ENCODE measurements around the gene ANKMY1. TPM values are rescaled to one million over a fixed set of nuclear protein-coding genes. Genes with fewer than 3 reads are reported as not detected.
"Not testable (repeated sequence)": the region's sequence is repeated elsewhere in the genome, so short reads cannot be mapped to it uniquely, and the experiment has no call there.

The ANKMY1 gene
- total RNA-seq, 2 experiments from 2014 or later = 28.2 to 31.5 TPM

DNA sequence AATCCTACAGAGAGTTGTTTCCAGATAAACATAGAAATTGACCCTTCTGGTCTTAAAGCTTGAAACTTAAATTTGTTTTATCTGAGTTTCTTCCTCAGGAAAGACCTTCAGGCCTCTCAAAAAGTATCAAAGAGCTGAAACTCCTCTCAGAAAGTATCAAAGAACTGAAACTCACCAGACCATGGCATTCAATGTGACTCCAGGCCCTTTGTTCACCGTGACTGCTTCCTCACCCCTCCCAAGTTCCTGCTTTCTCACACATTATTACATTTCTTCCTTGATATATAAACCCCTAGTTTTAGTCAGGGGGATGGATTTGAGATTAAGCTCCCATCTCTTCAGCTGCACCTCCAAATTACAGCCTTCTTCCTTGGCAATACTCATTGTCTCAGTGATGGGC is 6.0 kb downstream of the ANKMY1 start:
- Mint-ChIP-seq H3K27me3 (no peaks in the 10 kb centered on the region), H3K4me1 (peaks cover 5% of the 10 kb centered on the region), H3K27ac (no peak overlapping the region), H3K4me3 (no peak overlapping the region), H3K9me3 (peaks cover 6% of the 10 kb centered on the region), H3K36me3 (ENCODE audit: low read depth) (peaks cover 49% of the 10 kb centered on the region)
- ChIA-PET POLR2A (interaction anchor here (1.6 to 1.7 kb wide), 2 partner anchors 9 to 14 kb away, joined by 4 to 7 read pairs; partner anchors contain the start of gene DUSP28), CTCF (interaction anchor here (0.8 to 2.2 kb wide), 2 partner anchors 14 to 38 kb away, joined by 3 to 8 read pairs; no protein-coding TSS in a partner anchor)
- no peak for DNase-seq

DNA sequence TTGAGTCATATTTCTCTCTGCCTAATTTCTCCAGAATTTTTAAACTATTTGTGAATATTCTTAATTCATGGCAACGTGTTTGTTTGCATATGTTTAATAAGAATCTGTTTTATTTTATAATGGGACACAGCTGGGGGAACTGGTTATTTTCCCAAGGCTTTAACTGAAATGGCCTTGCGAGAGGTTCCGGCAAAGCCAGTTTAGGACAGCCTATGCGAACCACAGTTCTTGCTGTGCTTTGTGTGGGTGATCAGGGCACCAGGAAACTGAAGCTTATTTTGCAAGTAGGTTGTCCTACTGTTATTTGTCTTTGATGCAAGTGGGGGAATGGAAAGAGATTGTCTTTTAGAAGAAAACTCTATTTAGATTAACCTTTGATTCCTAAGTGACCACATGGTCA is 6.5 kb downstream of the ANKMY1 start:
- CTCF ChIA-PET = interaction anchor here (2.2 kb wide), 1 partner anchor 37 kb away, joined by 8 read pairs; no protein-coding TSS in a partner anchor
- H3K9me3 Mint-ChIP-seq = peaks cover 6% of the 10 kb centered on the region
- no peak overlapping the region for H3K27ac Mint-ChIP-seq
- peaks cover 48% of the 10 kb centered on the region for H3K36me3 Mint-ChIP-seq (ENCODE audit: low read depth)
- H3K27me3 Mint-ChIP-seq = no peaks in the 10 kb centered on the region
- H3K4me1 Mint-ChIP-seq = no peaks in the 10 kb centered on the region
- H3K4me3 Mint-ChIP-seq = no peak overlapping the region
- POLR2A ChIA-PET = interaction anchor here (1.6 to 1.7 kb wide), 2 partner anchors 9 to 14 kb away, joined by 4 to 7 read pairs; partner anchors contain the start of gene DUSP28
- no peak for DNase-seq

DNA sequence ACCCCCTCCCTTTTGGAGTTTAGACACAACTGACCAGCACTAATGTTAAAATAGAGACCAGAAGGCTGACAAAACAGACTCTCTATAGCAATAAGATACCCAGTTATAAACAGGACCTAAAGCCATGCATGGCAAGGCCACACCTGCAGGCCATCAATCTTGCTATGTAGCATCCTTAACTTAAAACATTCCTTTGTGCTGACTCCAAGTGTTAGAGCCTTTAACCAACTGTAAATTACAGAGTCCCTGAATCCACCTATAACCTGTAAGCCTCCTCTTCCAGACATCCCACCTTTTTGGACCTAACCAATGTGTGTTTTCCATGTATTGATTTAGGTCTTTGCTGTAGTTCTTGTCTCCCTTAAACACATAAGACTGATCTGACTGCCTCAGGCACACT is 17.9 kb downstream of the ANKMY1 start:
- no peak for DNase-seq
- Mint-ChIP-seq H3K4me3 (no peak overlapping the region), H3K4me1 (no peaks in the 10 kb centered on the region), H3K9me3 (peaks cover 6% of the 10 kb centered on the region), H3K36me3 (ENCODE audit: low read depth) (peaks cover 54% of the 10 kb centered on the region), H3K27me3 (no peaks in the 10 kb centered on the region), H3K27ac (no peak overlapping the region)
- POLR2A ChIA-PET = no interaction called here
- CTCF ChIA-PET = no interaction called here

DNA sequence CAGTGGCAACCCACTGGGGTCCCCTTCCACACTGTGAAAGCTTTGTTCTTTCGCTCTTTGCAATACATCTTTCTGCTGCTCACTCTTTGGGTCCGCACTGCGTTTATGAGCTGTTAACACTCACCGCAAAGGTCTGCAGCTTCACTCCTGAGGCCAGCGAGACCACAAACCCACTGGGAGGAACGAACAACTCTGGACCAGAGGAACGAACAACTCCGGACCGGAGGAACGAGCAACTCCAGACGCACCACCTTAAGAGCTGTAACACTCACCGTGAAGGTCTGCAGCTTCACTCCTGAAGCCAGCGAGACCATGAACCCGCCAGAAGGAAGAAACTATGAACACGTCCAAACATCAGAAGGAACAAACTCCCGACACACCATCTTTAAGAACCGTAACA is 18.7 kb downstream of the ANKMY1 start:
- H3K4me1 Mint-ChIP-seq, DNase-seq, POLR2A ChIA-PET, H3K27ac Mint-ChIP-seq, H3K4me3 Mint-ChIP-seq, H3K27me3 Mint-ChIP-seq, H3K9me3 Mint-ChIP-seq: not testable (repeated sequence)
- H3K36me3 Mint-ChIP-seq (ENCODE audit: low read depth) = peaks cover 57% of the 10 kb centered on the region
- CTCF ChIA-PET = interaction anchor here (1.1 kb wide), 1 partner anchor 18 kb away, joined by 5 read pairs; no protein-coding TSS in a partner anchor

DNA sequence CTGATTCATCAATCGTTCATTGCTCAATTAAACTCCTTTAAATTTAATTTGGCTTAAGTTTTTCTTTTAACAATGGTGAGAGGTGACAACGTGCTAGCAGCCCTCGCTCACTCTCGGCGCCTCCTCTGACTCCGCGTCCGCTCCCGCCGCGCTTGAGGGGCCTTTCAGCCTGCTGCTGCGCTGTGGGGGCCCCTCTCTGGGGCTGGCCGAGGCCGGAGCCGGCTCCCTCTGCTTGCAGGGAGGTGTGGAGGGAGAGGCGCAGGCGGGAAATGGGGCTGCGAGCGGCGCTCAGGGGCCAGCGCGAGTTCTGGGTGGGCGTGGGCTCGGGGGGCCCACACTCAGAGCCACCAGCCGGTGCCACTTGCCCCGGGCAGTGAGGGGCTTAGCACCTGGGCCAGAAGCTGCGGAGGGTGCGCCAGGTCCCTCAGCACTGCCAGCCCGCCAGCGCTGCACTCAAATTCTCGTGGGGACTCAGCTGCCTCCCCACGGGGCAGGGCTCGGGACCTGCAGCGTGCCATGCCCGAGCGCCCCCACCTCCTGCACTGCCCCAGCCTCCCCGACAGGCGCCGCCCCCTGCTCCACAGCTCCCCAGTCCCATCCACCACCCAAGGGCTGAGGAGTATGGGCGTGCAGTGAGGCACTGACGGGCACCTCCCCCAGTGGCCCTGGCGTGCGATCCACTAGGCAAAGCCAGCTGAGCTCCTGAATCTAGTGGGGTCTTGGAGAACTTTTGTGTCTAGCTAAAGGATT is 19.6 kb downstream of the ANKMY1 start:
- CTCF ChIA-PET = interaction anchor here (1.1 kb wide), 1 partner anchor 18 kb away, joined by 5 read pairs; no protein-coding TSS in a partner anchor
- no peak for DNase-seq
- no peaks in the 10 kb centered on the region for H3K27me3 Mint-ChIP-seq
- H3K36me3 Mint-ChIP-seq (ENCODE audit: low read depth) = peaks cover 60% of the 10 kb centered on the region
- peaks cover 11% of the 10 kb centered on the region for H3K9me3 Mint-ChIP-seq
- no peak overlapping the region for H3K4me3 Mint-ChIP-seq
- H3K4me1 Mint-ChIP-seq = no peaks in the 10 kb centered on the region
- no peak overlapping the region for H3K27ac Mint-ChIP-seq
- POLR2A ChIA-PET = no interaction called here

DNA sequence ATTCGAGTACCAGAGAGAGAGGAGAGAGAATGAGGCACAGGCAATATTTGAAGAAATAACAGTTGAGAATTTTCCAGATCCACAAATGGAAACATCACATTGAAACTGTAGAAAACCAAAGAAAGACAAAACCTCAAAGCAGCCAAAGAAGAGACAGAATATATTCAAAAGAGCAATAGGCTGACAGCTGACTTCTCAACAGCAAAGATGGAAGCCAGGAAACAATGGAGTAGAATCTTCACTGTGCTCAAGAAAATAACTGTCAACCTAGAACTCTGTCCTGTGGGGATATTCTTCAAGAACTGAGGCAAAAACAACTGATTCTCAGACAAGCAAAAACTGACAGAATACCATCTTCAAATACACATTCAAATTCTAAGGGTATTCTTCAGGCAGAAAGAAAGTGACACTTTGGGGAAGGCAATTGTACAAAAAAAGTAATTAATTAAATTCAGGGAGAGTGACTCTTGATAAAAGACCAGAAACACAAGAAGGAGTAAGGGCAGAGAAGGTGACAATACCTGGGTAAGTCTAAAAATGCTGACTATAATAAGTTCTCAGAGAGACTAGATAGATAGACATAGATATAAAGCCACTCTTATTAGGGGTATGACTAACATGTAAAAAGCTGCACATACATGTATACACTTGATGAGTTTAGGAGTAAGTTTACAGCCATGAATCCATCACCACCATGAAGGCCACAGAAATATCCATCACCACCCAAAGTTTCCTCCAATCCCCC is 25.6 kb downstream of the ANKMY1 start:
- H3K27ac Mint-ChIP-seq = no peak overlapping the region
- ChIA-PET CTCF (interaction anchor here (0.7 kb wide), 1 partner anchor 18 kb away, joined by 3 read pairs; no protein-coding TSS in a partner anchor), POLR2A (no interaction called here)
- H3K9me3 Mint-ChIP-seq = peaks cover 38% of the 10 kb centered on the region
- no peaks in the 10 kb centered on the region for H3K27me3 Mint-ChIP-seq
- H3K4me3 Mint-ChIP-seq = no peak overlapping the region
- peaks cover 76% of the 10 kb centered on the region for H3K36me3 Mint-ChIP-seq (ENCODE audit: low read depth)
- H3K4me1 Mint-ChIP-seq = no peaks in the 10 kb centered on the region
- no peak for DNase-seq

DNA sequence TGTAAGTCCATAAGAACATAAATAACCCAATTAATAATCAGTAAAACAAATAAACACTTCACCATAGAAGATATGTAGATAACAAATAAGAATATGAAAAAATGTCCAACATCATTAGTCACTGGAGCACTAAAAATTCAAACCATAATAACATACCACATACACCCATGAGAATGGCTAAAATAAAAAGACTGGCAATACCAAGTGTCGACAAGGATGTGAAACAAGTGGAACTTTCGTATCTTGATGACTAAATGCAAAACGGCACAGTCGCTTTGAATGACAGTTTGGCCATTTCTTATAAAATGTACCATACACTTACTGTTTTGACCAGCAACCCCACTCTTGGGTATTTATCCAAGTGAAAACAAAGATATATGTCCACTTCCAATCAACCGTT is 26.8 kb downstream of the ANKMY1 start:
- H3K36me3 Mint-ChIP-seq (ENCODE audit: low read depth) = peaks cover 82% of the 10 kb centered on the region
- no peaks in the 10 kb centered on the region for H3K4me1 Mint-ChIP-seq
- peaks cover 47% of the 10 kb centered on the region for H3K9me3 Mint-ChIP-seq
- CTCF ChIA-PET = no interaction called here
- no peak overlapping the region for H3K4me3 Mint-ChIP-seq
- POLR2A ChIA-PET = no interaction called here
- no peak for DNase-seq
- H3K27me3 Mint-ChIP-seq = no peaks in the 10 kb centered on the region
- no peak overlapping the region for H3K27ac Mint-ChIP-seq

DNA sequence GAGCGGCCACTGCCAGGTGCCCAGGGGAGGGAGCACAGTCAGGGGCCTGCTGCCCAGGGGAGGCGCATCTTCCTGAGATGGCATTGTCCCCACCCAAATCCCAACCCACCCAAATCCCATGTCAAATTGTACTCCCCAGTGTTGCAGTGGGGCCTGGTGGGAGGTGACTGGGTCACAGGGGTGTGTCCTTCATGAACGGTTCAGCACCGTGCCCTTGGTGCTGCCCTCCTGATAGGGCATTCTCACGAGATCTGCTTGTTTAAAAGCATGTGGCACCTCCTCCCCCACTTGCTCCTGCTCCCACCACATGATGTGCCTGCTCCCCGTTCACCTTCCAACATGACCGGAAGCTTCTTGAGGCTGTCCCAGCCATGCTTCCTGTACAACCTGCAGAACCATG is 27.6 kb downstream of the ANKMY1 start:
- Mint-ChIP-seq H3K4me1 (no peaks in the 10 kb centered on the region), H3K27me3 (no peaks in the 10 kb centered on the region), H3K9me3 (peaks cover 54% of the 10 kb centered on the region), H3K36me3 (ENCODE audit: low read depth) (peaks cover 86% of the 10 kb centered on the region), H3K27ac (no peak overlapping the region), H3K4me3 (no peak overlapping the region)
- ChIA-PET CTCF (no interaction called here), POLR2A (no interaction called here)
- DNase-seq = no peak

DNA sequence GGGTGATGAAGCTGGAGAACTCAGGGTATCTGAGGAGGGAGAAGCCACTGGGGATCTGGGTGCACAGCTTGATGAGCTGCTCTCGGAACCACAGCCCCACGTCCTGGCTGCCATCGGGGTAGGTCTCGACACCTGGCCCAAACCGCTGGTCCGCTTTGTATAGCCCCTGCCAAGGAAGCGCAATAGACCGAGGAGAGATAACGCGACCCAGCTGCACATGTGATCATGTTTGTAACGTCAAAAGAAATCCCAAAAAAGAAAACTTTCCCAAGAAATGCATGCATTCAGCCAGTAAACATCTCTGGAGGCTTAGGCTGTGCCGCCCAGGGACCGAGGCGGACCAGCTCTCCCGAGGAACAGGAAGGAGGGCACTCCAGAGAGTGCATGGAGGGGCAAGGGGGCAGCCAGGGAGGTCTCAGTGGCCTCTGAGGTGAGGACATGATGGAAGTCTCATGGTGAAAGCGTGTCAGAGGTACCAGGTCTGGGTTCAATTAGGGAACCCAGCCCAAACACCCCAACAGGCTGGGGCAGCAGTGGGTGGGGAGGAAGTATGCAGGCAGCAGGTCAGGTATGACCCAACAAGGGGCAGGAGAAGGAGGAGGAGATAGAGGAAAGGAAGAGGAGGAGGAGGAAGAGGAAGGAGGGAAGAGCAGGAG is 28.3 kb downstream of the ANKMY1 start:
- H3K9me3 Mint-ChIP-seq = peaks cover 60% of the 10 kb centered on the region
- H3K4me1 Mint-ChIP-seq = no peaks in the 10 kb centered on the region
- no peaks in the 10 kb centered on the region for H3K27me3 Mint-ChIP-seq
- DNase-seq = no peak
- ChIA-PET POLR2A (no interaction called here), CTCF (no interaction called here)
- no peak overlapping the region for H3K4me3 Mint-ChIP-seq
- H3K27ac Mint-ChIP-seq = no peak overlapping the region
- H3K36me3 Mint-ChIP-seq (ENCODE audit: low read depth) = peaks cover 87% of the 10 kb centered on the region

DNA sequence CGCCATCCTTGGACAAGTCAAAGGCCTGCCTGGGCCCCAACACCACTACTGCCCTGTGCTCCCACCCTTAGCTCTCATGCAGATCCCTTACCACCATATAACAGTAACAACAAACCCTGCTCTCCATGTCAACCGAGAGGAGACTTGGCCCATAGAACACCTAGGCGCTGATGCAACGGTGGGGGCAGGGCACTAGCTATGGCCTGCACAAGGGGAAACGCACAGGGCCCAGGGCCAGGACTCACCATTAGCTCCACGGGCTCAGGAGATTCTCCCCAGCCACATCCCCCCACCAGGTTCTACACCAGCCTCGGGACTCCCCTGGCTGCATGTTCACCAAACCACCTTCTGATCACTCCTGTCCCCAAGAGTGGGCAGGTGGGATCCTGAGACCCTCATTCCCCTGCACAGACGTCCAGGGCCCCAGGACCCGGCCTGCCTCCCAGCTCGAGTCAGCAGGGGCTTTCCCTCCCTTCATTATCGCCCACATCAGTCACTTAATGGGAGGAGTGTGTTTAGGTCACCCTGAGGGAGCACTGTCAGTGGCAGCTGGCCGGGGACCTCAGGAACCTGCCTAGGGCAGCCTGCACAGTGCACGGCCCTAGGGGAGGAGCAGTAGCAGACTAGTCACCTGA is 29.3 kb downstream of the ANKMY1 start:
- Mint-ChIP-seq H3K4me1 (no peaks in the 10 kb centered on the region), H3K27ac (no peak overlapping the region), H3K9me3 (peaks cover 63% of the 10 kb centered on the region)

DNA sequence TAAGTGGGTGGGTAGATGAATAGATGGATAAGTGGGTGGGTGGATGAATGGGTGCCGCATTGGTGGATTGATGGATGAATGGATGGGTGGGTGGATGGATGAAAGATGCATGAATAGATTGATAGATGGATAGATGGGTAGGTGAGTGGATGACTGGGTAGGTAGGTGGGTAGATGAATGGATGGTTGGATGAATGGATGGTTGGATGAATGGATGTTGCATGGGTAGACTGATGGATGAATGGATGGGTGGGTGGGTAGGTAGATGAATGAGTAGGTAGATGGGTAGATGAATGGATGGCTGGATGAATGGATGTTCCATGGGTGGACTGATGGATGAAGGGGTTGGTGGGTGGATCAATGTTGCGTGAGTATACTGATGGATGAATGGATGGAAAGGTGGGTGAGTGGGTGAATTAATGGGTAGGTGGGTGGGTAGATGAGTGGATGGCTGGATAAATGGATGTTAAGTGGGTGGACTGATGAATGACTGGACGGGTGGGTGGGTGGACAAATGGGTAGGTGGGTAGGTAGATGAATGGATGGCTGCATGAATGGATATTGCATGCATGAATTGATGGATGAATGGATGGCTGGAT is 30.5 kb downstream of the ANKMY1 start:
- Mint-ChIP-seq H3K36me3 (ENCODE audit: low read depth) (peaks cover 88% of the 10 kb centered on the region), H3K27ac (no peak overlapping the region), H3K9me3 (peaks cover 61% of the 10 kb centered on the region), H3K27me3 (no peaks in the 10 kb centered on the region), H3K4me3 (no peak overlapping the region), H3K4me1 (no peaks in the 10 kb centered on the region)
- ChIA-PET CTCF (no interaction called here), POLR2A (no interaction called here)
- no peak for DNase-seq

More for the DNA sequence above, 29.3 kb downstream of the ANKMY1 start:
- Mint-ChIP-seq H3K36me3 (ENCODE audit: low read depth) (peaks cover 86% of the 10 kb centered on the region), H3K4me3 (no peak overlapping the region), H3K27me3 (no peaks in the 10 kb centered on the region)
- POLR2A ChIA-PET = no interaction called here
- DNase-seq = no peak
- CTCF ChIA-PET = no interaction called here

DNA sequence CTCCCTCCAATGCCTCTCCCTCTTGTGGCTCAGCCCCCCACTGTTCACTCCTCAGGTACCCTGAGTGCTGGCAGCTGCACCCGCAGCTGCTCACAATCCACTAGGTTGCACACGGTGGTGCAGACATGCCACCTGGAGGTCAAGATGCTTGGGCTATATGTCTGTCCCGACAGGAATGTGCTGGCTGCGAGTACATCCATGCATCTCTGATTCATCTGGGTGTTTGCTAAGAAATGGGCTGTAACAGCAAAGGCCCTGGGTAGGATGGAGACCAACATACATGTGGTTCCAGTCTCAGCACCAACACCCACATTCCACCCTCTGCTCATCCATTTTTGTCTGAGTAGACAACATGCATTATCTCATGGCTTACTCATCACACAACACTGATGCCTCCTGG is 31.3 kb downstream of the ANKMY1 start:
- no peak overlapping the region for H3K27ac Mint-ChIP-seq
- no peak for DNase-seq
- ChIA-PET CTCF (interaction anchor here (1.1 kb wide), 1 partner anchor 12 kb away, joined by 3 read pairs; no protein-coding TSS in a partner anchor), POLR2A (no interaction called here)
- no peaks in the 10 kb centered on the region for H3K27me3 Mint-ChIP-seq
- H3K36me3 Mint-ChIP-seq (ENCODE audit: low read depth) = peaks cover 88% of the 10 kb centered on the region
- peaks cover 57% of the 10 kb centered on the region for H3K9me3 Mint-ChIP-seq
- no peaks in the 10 kb centered on the region for H3K4me1 Mint-ChIP-seq
- no peak overlapping the region for H3K4me3 Mint-ChIP-seq
